Measurements from ENCODE around the gene TRPM8. TPM values are rescaled to one million over a fixed set of nuclear protein-coding genes. Genes with fewer than 3 reads are reported as not detected.

Gene TRPM8
- total RNA-seq, 1 donor from 2014 or later, result 0.60 TPM

DNA sequence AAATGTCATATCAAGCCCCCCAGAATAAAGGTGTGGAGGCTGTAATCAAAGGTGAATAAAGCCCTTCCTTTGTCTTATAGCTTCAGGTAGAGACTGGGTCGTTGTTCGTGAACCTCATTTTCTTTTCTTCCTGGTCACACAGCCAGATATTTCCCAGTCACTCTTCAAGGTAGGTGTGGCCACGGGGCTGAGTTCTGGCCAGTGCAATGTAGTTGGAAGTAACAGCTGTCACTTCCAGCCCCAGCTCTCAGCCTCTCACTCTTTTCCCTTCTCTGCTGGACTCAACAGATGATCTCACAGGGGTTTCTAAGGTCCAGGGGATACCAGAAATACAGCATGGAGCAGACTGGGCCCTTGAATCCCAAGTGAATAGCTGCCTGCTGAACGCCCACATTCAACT, 15.8 kb upstream of the TRPM8 start:
- Mint-ChIP-seq H3K27me3 (peaks cover 41% of the 10 kb centered on the region), H3K36me3 (no peaks in the 10 kb centered on the region), H3K27ac (no peak overlapping the region), H3K9me3 (no peaks in the 10 kb centered on the region), H3K4me1 (ENCODE audit: unreplicated experiment) (no peaks in the 10 kb centered on the region), H3K4me3 (no peak overlapping the region)
- no peak for DNase-seq (ENCODE audit: extremely low spot score, unreplicated experiment)
- TF ChIP-seq, protein P1, sequence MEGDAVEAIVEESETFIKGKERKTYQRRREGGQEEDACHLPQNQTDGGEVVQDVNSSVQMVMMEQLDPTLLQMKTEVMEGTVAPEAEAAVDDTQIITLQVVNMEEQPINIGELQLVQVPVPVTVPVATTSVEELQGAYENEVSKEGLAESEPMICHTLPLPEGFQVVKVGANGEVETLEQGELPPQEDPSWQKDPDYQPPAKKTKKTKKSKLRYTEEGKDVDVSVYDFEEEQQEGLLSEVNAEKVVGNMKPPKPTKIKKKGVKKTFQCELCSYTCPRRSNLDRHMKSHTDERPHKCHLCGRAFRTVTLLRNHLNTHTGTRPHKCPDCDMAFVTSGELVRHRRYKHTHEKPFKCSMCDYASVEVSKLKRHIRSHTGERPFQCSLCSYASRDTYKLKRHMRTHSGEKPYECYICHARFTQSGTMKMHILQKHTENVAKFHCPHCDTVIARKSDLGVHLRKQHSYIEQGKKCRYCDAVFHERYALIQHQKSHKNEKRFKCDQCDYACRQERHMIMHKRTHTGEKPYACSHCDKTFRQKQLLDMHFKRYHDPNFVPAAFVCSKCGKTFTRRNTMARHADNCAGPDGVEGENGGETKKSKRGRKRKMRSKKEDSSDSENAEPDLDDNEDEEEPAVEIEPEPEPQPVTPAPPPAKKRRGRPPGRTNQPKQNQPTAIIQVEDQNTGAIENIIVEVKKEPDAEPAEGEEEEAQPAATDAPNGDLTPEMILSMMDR (conservative IDR thresholded peaks at IDR 0.05), result no peak

DNA sequence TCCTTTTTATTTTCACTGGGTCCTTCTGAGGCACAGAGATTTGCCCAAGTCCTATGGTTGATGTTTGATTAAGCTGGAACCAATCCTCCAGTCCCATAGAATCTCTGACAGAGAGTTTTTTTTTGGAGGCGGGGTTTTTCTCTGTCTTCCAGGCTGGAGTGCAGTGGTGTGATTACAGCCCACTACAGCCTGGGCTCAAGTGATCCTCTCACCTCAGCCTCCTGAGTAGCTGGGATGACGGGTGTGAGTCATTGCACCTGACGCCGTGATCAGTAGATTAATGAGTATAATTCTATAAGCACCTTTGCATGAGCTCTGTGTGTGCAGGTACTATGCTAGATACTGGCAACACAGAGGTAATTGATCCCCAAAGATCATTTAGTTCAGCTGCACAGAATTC, 15.3 kb upstream of the TRPM8 start:
- Mint-ChIP-seq H3K9me3 (no peaks in the 10 kb centered on the region), H3K27me3 (peaks cover 40% of the 10 kb centered on the region), H3K4me3 (no peak overlapping the region), H3K36me3 (no peaks in the 10 kb centered on the region), H3K27ac (no peak overlapping the region), H3K4me1 (ENCODE audit: unreplicated experiment) (no peaks in the 10 kb centered on the region)
- DNase-seq (ENCODE audit: extremely low spot score, unreplicated experiment), result no peak
- TF ChIP-seq, protein P1 (conservative IDR thresholded peaks at IDR 0.05), result no peak

DNA sequence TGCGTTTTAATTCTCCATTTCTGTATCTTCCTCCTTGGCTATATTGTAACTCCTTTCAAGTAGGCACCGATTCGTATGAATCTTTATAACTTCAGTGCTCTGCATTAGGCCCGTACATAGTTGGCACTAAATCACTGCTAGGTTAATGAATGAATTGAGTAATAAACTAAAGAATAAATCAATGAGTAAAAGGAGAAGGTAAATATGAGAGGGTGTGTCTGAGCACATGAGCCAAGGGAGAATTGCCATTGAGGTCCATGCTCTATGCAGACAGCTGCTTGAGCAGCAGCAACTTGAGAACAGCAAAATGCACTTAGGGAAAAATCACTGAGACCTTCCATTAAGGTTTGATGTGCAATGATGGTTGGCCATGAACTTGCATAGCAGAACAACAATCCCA, 11.2 kb upstream of the TRPM8 start:
- Mint-ChIP-seq H3K27ac (no peak overlapping the region), H3K9me3 (no peaks in the 10 kb centered on the region), H3K4me3 (no peak overlapping the region), H3K27me3 (peaks cover 53% of the 10 kb centered on the region), H3K36me3 (no peaks in the 10 kb centered on the region), H3K4me1 (ENCODE audit: unreplicated experiment) (no peaks in the 10 kb centered on the region)
- TF ChIP-seq, protein P1 (conservative IDR thresholded peaks at IDR 0.05), result no peak
- no peak for DNase-seq (ENCODE audit: extremely low spot score, unreplicated experiment)

DNA sequence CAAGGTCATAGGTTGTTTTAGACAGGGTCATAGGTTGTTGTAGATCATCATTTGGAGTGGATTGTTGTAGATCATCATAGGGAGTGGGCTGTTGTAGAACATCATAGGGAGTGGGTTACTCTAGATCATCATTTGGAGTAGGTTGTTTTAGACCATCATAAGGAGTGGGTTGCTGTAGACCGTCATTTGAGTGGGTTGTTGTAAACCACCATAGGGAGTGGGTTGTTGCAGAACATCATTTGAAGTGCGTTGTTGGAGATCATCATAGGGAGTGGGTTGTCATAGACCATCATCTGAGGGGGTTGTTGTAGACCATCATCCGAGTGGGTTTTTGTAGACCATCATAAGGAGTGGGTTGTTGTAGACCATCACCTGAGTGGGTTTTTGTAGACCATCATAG, 9.5 kb upstream of the TRPM8 start:
- H3K9me3 Mint-ChIP-seq, result no peaks in the 10 kb centered on the region
- no peak overlapping the region for H3K4me3 Mint-ChIP-seq
- no peak overlapping the region for H3K27ac Mint-ChIP-seq
- peaks cover 63% of the 10 kb centered on the region for H3K27me3 Mint-ChIP-seq
- H3K36me3 Mint-ChIP-seq, result no peaks in the 10 kb centered on the region
- DNase-seq (ENCODE audit: extremely low spot score, unreplicated experiment), result no peak
- no peaks in the 10 kb centered on the region for H3K4me1 Mint-ChIP-seq (ENCODE audit: unreplicated experiment)
- TF ChIP-seq, protein P1 (conservative IDR thresholded peaks at IDR 0.05), result no peak

DNA sequence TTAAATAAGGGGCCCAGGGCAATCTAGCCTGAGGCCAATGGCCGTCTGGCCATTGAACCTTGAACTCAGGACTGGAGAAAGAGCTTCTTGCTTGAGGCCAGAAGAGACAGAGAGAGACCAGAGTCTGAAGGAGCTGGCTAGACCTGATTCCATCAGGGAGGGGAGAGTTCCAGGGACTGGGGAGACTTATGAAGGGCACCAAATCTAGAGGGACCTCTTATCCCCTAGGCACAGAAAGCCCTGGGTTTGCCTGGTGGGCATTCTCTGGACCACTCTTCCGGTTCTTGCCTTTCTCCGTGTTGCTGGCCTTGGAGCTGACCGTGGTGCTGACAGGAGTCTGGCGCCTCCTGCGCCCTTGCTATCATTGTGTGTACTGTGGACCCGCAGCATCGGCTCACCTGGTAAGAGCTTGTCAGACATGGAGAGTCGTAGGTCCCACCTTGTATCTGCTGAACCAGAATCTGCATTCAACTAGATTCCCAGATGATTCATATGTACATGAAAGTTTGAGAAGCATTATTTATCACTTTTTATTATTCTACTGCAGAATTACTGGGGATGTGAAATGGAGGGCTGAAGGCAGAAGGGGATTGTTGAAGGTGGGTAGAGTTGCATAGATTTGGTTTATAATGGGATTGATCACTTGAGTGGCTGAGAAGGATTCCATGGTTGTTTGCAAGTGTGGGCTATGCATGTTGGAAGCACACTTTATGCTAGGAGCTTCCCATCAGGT, 4.3 kb upstream of the TRPM8 start:
- Mint-ChIP-seq H3K4me3 (no peak overlapping the region), H3K9me3 (no peaks in the 10 kb centered on the region), H3K27me3 (peaks cover 76% of the 10 kb centered on the region), H3K4me1 (ENCODE audit: unreplicated experiment) (no peaks in the 10 kb centered on the region), H3K27ac (no peak overlapping the region), H3K36me3 (no peaks in the 10 kb centered on the region)
- peak; percentile 76 for DNase-seq (ENCODE audit: extremely low spot score, unreplicated experiment)
- TF ChIP-seq, protein P1 (conservative IDR thresholded peaks at IDR 0.05), result no peak

All from type B pancreatic cell (in vitro differentiated cells).